ENCODE results near the gene ACBD6.

The ACBD6 gene

DNA sequence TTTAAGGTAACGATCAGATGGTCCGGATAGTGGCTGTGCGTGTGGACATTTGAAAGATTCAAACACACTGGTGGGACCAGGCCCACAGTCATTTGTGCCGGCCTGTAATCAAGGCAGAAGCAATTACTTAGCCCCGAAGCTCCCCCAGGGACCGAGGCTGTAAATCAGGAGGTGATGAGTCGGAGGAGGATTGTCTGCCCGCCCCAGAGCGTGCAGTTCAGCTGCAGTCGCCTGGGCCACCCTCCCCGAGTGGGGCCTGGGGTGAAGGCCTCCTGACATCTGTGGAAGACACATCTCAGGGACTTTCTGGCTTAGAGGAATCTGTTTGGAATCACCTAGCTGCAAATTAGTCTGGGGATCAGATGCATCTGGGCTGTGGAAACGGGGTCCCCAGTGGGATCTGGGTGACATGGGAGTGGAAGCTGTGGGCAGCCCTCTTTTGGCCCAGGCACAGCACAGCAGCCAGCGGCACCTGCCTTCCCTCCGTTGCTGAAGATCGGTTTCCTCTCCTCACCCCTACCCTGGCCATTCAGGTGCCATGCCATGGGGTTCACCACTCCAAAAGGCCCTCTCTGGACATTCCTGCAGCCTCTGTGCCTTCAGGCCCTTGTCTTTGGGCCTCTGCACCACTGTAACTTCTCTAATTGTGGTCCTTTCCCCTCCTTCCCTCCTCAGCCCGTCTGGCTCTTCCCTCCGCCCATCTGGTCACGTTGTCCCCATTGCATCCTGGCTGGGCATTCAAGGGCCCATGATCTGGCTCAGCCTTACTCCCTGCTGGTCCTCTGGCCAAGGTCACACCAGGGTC, 246.6 kb downstream of the ACBD6 start:
- no peak for DNase-seq (ENCODE audit: low spot score)

DNA sequence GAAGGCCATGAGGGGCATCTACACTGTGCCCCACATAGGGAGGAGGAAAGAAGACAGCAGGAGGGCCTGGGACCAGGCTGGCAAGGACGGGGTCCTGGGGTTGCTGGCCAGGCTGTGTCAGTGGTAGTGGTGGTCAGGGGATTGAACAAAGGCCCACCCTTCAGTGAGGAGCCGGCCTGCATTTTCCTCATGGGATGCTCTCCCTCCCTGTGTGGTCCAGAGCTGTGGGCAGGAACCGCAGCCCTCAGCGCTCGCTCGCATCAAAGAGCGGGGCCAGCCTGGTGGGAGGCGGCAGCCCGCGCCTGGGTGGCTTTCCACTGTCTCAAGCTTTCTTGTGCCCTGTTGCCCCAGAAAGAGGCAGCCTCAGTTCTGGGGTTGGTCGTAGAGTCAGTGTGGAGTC, 247.5 kb downstream of the ACBD6 start:
- DNase-seq (ENCODE audit: low spot score): no peak

DNA sequence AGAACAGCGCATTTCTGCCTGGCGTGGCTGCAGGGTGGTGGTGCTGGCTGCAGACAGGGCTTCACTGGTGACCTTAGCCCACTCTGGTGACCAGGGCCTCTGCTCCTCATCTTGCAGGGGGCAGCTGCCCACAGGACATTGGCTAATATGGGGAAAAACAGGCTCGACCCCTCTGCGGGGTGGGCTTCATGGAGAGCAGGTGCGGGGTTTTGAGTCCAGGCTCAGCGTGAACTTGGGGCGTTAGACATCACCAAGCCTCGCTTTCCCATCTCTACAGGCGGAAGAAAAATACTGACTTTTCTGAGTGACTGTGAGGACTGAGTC, 247.9 kb downstream of the ACBD6 start:
- no peak for DNase-seq (ENCODE audit: low spot score)

DNA sequence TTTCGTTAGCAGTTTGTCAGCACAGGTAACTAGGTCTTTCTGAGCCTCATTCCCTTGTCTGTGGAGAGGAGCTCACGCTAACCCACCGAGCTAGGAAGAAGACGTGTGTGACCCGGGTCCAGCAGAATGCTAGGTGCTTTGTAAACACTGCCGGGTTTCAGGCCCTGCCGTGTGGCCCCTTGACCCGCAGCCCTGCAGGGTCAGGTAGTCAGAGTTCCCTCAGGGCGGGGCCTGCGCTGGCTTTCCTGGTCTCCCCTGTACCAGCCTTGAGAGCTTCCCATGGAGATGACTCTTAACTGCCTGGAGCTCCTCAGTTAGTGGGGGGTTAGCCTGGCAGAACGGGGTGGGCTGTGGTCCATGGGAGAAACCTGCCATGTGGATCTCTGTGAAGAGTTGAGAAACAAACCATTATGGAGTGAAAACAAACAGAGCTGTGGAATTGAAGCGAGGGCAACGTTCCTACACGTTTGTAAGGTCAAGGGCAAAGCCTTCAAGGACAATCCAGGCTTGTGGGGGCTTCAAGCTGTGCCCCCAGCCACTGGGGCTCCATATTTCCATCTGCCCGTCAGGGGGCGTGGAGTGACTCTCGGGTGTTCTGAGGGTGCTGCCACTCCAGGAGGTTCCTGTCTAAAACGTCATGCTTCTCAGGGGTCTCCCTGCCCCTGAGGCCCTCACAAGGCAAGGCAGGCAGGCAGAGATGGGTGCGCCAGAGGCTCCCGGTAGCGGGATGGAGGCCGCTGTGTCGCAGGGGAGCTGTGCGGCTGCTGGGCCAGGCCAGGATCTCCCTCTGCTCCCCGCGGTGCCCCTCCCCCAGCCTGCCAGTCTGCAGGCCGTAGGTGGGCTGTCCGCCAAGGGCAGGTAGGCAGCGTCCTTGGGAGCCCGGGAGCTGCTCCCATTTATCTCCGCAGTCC, 248.5 kb downstream of the ACBD6 start:
- no peak for DNase-seq (ENCODE audit: low spot score)

DNA sequence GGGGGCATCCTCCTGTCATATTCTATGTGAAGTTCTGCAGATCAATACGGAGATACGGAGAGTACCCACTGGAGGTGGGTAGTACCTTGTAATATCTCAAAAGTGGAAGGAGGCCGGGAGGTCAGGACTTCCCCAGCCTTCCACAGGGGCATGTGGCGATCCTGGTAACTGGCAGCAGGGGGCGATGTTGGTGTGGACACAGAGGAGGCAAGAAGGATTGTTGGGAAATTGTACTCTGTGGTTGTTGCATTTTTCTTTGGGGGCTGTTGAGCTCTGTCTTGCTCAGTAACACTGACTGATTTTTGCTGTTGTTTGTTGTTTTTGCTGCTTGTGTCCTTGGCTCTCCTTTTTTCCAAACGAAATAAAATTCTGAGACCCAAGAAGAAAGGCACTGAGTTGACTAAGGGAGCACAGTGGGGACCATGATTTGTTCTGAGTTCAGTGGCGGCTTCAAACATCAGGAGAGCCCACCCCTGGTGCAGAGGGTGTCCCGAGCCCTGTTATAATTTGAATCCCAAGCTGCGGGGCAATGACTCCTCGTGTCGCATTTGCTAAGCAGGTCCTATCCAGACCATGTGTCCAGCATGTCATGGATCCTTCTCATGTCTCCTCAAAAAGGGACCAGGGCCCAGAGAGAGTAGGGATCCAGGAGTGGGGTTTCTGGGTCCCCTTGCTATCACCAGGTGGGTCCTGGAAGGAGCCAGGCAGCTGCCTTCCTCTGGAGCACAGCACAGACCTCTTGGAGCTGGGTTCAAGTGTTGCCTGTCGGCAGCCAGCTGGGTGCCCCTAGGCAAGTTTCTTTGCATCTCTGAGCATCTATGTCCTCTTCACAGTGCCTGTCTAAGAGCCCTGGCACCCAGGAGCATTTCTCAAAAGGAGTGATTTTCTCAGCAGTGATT, 249.5 kb downstream of the ACBD6 start:
- DNase-seq (ENCODE audit: low spot score): peak; percentile 35

DNA sequence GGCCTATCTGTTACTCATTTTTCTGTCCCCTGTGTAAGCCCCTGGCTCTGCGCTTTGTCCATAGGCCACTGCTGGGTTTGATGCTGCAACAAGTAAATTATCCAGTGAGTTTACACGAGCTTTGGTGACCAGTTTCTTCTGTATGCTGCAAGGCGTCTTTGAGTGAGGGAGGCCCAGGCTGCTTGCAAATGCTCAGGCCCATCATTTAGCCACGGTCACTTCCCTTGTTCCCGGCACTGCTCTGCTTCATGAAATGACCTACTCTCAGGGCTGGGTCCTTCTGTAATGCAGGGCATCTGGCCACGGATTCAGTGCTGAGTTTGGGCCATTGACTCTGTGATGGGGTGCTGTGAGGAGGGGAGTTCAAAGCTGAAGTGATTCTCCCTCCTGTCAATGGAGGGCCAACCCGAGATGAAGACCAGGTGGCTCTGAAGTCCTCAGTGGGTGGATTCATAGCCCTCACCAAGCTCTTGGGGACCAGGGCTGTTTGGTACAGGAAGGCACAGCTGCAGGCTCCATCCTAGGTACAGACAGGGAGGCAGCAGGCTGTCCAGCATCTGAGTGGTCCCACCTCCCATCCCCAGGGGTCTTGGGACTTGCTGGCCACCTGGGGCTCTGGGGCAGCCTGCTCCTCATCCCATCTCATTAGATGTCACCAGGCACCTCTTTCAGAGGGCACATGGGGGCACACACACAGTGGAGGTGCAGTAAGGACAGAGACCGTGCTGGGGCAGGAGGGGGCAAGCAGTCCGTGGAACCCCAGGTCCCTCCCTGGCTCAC, 250.7 kb downstream of the ACBD6 start:
- no peak for DNase-seq (ENCODE audit: low spot score)

DNA sequence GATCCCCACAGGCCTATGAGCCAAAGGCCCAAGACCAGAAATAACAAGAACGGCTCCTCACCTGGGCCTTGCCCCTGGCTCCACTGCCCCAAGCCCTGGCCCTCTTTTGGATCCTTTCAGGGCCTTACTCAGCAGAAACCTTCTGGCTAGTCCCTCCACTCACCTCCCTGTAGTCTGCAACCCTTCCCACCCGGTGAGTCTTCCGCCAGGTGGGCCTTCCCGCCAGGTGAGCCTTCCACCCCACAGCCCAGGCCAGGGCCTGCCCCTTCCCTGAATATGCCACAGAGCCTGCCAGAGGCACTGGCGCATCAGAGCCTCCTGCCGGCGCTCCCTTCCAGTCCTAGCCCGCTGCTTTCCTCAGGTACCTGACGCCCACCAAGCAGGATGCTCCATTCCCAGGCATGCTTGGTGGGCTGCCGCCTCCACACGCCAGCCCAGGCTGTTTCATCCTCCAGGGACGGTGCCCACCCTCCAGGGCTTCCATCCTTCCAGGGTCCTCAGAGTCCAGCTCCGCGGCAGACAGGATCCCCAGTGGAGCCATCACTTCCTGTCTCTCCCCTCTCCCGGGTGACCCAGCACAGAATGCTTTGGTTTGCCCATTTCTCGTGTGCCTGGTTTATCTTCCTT, 251.4 kb downstream of the ACBD6 start:
- no peak for DNase-seq (ENCODE audit: low spot score)

DNA sequence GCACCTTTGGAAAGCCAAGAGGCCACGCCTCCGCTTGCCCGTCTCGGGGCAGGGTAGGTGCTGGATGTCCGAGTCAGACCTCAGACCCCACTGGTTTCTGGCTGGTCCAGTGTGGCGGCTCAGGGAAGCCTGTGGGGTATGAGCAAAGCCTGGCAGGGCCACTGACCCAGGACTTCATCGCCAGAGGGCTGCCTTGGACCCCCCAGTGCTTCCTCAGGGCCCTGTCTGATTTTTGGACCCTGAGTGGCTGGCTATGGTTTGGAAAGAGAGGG, 251.9 kb downstream of the ACBD6 start:
- DNase-seq (ENCODE audit: low spot score): no peak

DNA sequence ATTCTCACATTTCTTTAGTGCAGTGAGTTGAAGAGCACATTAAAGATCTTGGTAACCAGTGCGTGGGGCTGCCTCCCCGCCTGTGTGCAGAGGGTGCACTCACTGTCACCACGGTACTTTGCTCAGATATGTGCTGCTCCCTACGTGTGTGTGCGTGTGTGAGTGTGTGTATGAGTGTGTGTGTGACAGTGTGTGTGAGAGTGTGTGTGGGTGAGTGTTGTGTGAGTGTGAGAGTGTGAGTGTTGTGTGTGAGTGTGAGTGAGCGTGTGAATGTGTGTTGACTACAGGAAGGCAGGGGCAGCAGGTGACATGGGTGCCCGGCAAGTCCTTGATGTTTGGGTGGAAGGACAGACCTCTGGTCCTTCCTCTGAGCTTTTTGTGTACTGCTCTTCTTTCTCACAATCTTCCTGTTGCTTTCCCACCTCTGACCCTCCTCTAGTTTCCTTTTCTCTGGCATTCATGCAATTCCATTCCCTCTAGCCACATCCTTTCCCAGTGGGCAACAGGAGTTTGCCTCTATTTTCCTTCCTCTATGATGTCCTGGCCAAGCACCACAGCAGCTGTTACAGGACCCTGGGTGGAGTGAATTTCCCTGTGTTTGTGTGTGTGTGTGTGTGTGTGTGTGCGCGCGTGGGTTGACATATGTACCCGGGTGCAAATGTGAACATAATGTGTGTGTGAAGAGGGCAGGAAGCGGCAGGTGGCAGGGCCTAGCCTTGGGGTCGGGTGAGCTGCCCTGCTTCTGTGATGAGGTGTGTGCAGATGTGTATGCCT, 252.5 kb downstream of the ACBD6 start:
- no peak for DNase-seq (ENCODE audit: low spot score)

DNA sequence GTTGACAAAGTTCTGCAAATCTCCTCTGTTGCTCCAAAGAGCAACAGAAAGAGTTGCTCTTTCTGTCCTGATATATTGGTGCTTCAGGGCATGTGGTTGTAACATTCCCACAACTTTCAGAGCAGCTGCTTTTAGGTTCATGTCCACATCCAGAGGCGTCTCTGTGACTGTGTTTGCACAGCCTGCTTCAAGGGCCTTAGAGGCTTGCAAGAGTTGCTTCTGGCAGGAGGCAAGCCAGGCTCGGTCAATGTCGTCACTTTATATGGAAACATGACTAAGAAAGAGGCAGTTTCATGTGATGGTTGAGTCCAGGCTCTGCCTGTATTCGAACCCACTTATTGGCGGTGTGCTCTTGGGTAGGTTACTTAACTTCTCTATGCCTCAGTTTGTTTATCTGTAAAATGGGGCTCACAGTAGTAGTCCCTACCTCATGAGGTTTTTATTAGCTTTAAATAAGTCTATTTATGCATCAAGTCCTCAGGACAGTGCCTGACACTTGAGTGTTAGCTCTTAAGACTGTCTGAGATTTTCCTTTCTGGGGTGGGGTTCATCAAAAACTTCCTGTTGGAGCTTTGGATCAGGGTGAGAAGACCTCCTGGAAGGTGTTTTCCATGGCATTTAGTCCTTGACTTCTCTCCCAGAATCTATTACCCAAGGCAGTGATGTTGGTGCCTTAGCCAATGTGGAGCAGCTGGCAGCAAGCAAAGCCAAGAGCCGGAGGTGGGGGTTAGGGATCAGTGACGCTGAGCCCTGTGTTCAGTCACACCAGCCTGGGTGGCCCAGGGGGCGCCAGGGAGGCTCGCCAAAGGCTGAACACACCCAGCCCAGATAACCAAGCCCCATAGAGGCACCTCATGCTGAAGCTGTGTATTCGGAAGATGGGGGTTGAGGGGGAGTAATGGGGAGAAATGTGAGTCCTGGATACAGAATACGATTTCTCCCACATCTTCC, 253.4 kb downstream of the ACBD6 start:
- DNase-seq (ENCODE audit: low spot score): no peak

DNA sequence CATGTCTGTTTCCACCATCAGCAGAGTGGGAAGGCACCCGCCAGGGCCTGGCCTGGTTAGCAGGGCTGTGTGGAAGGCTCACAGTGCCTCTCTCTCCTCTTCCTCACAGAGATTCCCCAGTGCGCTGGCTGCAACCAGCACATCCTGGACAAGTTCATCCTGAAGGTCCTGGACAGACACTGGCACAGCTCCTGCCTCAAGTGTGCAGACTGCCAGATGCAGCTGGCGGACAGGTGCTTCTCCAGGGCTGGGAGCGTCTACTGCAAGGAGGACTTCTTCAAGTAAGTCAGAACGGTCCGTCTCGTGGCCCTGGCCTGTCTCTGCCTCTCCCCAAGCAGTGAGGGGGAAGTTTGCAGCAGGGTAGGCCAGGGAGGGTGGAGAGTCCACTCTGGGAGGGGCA, 254.2 kb downstream of the ACBD6 start:
- DNase-seq (ENCODE audit: low spot score): no peak

DNA sequence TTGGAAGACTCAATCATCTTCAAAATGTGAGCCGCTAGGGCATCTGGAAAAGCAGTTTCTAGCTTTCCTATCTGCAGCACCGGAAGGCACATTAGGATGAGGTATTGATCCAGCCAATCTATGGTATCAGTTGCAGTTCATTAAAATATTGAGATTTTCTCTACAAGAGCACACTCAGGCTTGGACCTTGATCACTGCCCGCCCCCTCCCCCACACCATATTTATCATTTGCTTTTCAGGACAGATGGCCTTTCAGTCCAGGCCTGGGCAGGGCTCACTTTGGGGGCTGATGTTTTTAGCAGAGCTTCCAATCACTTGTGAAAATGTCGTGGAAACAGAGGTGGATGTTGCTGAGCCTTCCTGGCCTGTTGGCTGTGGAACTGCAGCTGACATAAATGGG, 254.8 kb downstream of the ACBD6 start:
- DNase-seq (ENCODE audit: low spot score): no peak

DNA sequence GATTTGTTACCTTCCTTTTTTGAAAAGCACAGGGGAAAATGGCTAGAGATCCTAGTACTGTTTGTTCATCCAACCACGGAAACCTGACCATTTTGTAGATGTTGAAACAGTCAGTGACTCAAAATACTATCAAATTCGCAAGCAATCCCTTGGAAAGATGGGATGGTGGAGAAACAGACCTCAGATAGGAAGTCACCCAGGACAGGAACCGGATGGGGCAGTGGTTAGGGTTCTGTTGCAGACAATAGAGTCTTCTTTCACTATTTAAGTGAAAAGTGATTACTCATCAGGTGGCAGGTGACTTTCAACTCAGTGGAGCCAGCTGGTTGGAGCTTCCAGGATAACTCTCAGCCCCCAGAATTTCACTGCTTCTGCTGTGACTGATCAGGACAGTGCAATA, 255.3 kb downstream of the ACBD6 start:
- no peak for DNase-seq (ENCODE audit: low spot score)

DNA sequence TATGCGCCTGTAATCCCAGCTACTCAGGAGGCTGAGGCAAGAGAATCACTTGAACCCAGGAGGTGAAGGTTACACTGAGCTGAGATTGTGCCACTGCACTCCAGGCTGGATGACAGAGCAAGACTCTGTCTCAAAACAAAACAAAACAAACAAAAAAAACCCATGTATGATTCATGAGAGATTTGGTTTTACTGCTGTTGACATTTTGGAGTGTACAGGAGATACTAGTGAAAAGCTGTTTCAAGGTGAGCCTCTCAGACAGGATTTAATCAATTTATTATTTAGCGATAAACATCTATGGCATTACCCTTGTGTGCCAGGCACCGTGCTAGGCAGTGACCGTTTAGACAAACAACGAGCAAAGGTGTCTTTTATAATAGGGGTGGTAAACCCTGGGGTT, 255.8 kb downstream of the ACBD6 start:
- no peak for DNase-seq (ENCODE audit: low spot score)

DNA sequence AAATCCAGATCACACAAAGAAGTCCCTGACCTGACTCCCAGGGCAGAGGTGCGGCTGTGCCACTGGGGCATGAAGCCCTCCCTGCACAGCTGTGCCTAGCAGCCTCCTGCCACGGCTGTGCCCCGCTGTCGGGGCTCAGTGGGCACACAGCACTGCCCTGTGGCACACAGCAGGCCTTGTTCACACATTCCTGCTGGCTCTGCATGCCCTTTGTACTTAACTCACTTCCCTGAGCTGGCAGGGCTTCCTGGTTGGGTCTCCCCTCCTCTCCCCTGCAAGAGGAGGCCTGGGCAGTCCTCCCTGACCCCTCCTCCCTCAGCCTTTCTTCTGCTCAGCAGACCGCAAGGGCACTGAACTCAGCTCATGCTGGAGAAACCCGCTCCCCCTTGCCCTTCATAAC, 257.5 kb downstream of the ACBD6 start:
- no peak for DNase-seq (ENCODE audit: low spot score)

DNA sequence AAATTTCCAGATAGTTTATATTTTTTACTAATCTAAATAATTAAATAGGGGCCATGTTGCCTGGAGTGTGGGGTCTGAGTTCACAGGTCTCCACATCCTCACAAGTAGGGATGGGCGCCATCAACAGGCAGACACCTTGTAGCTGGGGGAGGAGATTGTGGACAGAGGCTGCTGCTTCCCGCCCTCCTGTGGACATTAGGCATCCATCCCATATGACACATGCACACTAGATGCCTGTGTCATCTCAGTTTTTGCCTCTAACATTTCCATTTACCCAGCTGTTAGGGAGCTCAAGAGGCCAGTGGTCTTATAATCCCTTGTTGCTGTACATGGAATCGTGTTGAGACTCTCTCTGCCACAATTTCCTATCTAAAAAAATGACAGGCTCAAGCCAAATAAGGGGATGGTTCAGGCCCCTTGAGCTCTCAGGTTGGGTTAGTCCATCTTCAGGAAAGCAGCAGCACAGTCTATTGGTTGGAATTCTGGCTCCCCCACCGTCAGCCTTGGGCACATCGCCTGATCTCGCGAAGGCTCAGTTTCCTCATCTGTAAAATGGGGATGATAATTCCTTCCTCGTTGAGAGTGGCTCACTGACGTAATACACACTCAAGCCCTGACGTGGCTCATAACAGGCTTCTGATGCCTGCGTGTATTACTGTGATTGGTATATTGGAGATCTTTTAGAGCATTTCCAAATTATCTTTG, 258.7 kb downstream of the ACBD6 start:
- no peak for DNase-seq (ENCODE audit: low spot score)

DNA sequence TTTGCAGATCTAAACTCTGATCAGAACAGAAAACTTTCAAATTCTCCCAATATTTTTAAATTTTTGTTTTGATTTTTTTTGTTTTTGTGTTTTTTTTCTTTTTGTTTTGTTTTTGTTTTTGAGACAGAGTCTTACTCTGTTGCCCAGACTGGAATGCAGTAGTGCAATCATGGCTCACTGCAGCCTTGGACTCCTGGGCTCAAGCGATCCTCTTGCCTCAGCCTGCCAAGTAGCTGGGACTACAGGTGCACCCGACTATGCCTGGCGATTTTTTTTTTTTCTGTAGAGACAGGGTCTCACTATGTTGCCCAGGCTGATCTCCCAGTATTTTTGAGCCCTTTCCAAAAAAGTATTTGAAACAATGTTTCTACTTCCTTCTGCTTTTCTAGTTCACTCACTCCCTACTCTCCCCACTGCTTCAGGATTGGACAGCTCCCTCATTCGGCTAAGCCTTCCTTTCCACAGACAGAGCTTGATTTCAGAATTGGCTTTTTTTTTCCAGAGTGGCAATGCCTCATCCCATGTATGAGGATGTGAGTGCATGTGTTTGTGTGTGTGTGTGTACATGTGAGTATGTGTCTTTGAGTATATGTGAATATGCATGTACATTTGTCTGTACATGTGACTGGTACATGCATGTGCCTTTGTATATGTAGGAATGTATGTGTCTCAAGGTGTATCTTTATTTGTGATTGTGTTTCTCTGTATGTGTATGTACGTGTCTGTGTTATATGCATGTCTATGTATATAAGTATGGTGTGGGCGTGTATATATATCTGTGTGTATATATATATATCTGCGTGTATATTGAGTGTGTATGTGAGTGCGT, 260.4 kb downstream of the ACBD6 start:
- DNase-seq (ENCODE audit: low spot score): no peak

Data from pons (tissue), 1 donor.